ENCODE measurements around the gene TMEM127. TPM values are rescaled to one million over a fixed set of nuclear protein-coding genes. Genes with fewer than 3 reads are reported as not detected.

TMEM127 gene
- total RNA-seq, 1 donor from 2014 or later, result 23.2 TPM

GRCh38 chr2:96205888-96206287 is 59.9 kb downstream of the TMEM127 start:
- DNase-seq (ENCODE audit: low read depth in 2 of 2), result peak; percentile 35 to 57

- peak; percentile 20 to 84 for DNase-seq (ENCODE audit: low read depth in 2 of 2)
These were observed 60.8 kb downstream of the TMEM127 start for GRCh38 chr2:96204836-96205624.

GRCh38 chr2:96203130-96204028 is 62.4 kb downstream of the TMEM127 start:
- DNase-seq (ENCODE audit: low read depth in 2 of 2), result peak; percentile 33 to 61

- no peak for DNase-seq (ENCODE audit: low read depth in 2 of 2)
These were observed 63.5 kb downstream of the TMEM127 start for GRCh38 chr2:96202152-96202854.

- DNase-seq (ENCODE audit: low read depth in 2 of 2), result no peak
These were observed 64.5 kb downstream of the TMEM127 start for GRCh38 chr2:96201338-96201737.

- DNase-seq (ENCODE audit: low read depth in 2 of 2), result no peak
These were observed 66.9 kb downstream of the TMEM127 start for GRCh38 chr2:96198921-96199320.

Other genes with a start within 250 kb of the TMEM127 start
- gene GPAT2, start 231.1 kb downstream of the TMEM127 start, total RNA-seq, result 4.6 TPM in 1 of 2 replicates, not detected in the other
- 0.22 TPM in 1 of 2 replicates, not detected in the other for gene ADRA2B, start 149.4 kb downstream of the TMEM127 start, total RNA-seq
- gene ASTL, start 127.5 kb downstream of the TMEM127 start, total RNA-seq, result not detected in 2 replicates
- gene DUSP2, start 120.6 kb downstream of the TMEM127 start, total RNA-seq, result 0.22 and 0.99 TPM in 2 replicates
- 191 and 262 TPM in 2 replicates for gene STARD7, start 57.2 kb downstream of the TMEM127 start, total RNA-seq
- gene CIAO1, start 228 bp upstream of the TMEM127 start, total RNA-seq, result 59.3 and 89.5 TPM in 2 replicates
- 40.5 and 42.1 TPM in 2 replicates for gene SNRNP200, start 39.5 kb upstream of the TMEM127 start, total RNA-seq
- 2.0 and 3.6 TPM in 2 replicates for gene ITPRIPL1, start 59.3 kb upstream of the TMEM127 start, total RNA-seq
- 2.8 and 9.2 TPM in 2 replicates for gene NCAPH, start 69.8 kb upstream of the TMEM127 start, total RNA-seq
- under 0.01 and 0.20 TPM in 2 replicates for gene NEURL3, start 239.4 kb upstream of the TMEM127 start, total RNA-seq

Data from lung microvascular endothelial cell (primary cell).